Measurements from ENCODE around the gene NELL1. TPM values are rescaled to one million over a fixed set of nuclear protein-coding genes. Genes with fewer than 3 reads are reported as not detected.

Gene NELL1
- total and polyA plus RNA-seq, 2 donors (not counting 3 experiments of a cell fraction or from before 2014, with no cell fraction given) = not detected

GRCh38 chr11:20782775-20783174 is 113.4 kb downstream of the NELL1 start:
- Histone ChIP-seq H3K27me3 (ENCODE audit: control insufficient read depth in 2 of 2, insufficient read depth in 2 of 2, low read length in 2 of 2) (no peaks in the 10 kb centered on the region), H3K4me1 (ENCODE audit: control insufficient read depth, extremely low read depth, insufficient read depth, low read length) (no peaks in the 10 kb centered on the region), H3K36me3 (ENCODE audit: control insufficient read depth in 2 of 2, extremely low read depth in 1 of 2, insufficient read depth in 2 of 2, low read length in 2 of 2) (no peaks in the 10 kb centered on the region), H3K9me3 (replicated peaks; ENCODE audit: control insufficient read depth, insufficient read depth, low read length) (no peaks in the 10 kb centered on the region), H3K4me2 (ENCODE audit: insufficient read depth, low read length) (no peak overlapping the region), H3K27ac (ENCODE audit: insufficient read depth, low read depth, low read length) (no peak overlapping the region), H3K4me3 (replicated peaks in 1 of 3; ENCODE audit: insufficient read depth in 1 of 3, low read depth in 1 of 3, low read length in 3 of 3) (no peak overlapping the region), H2AFZ (ENCODE audit: low read depth, low read length) (no peak overlapping the region), H3K9me1 (replicated peaks; ENCODE audit: control insufficient read depth, extremely low read depth, insufficient read depth, low read length) (no peaks in the 10 kb centered on the region), H3K9ac (replicated peaks; ENCODE audit: extremely low read depth, insufficient read depth, low read length) (no peak overlapping the region), H3K79me2 (ENCODE audit: control insufficient read depth, insufficient read depth, low read length) (no peaks in the 10 kb centered on the region), H4K20me1 (replicated peaks; ENCODE audit: control insufficient read depth, extremely low read depth, insufficient read depth, low read length) (no peaks in the 10 kb centered on the region)
- CTCF ChIA-PET = no interaction called here
- FAIRE-seq = no peak
- dilution Hi-C loops (cut with MboI; ENCODE audit: extremely low pct_ligation_motif_present, low sequenced_read_pairs) (no loop called here), intact Hi-C loops (cut with micrococcal nuclease) (no loop called here)
- no TSS peak for BruUV-seq (replicated peaks)
- POLR2A ChIA-PET = no interaction called here
- no peak for DNase-seq (ENCODE audit: low read depth, low spot score)
- TF ChIP-seq MAX (IDR thresholded peaks at IDR 0.05; ENCODE audit: insufficient read depth, insufficient read length) (no peak), POLR2A (IDR thresholded peaks at IDR 0.05; ENCODE audit: low read depth, low read length) (no peak), GATA2 (IDR thresholded peaks at IDR 0.05; ENCODE audit: insufficient read depth, insufficient read length, low read depth, low read length) (no peak), EZH2 (IDR thresholded peaks at IDR 0.05; ENCODE audit: borderline replicate concordance, low read depth, low read length, severe bottlenecking) (no peak), JUN (IDR thresholded peaks at IDR 0.05; ENCODE audit: borderline replicate concordance, insufficient read depth, insufficient read length, low read depth) (no peak), CTCF (IDR thresholded peaks at IDR 0.05; ENCODE audit: extremely low read depth in 1 of 2, insufficient read depth in 1 of 2, low read depth in 1 of 2, low read length in 2 of 2) (no peak), POLR2AphosphoS5 (IDR thresholded peaks at IDR 0.05; ENCODE audit: insufficient read depth, low read depth, low read length) (no peak), MYC (IDR thresholded peaks at IDR 0.05; ENCODE audit: low read depth, low read length) (no peak), FOS (IDR thresholded peaks at IDR 0.05; ENCODE audit: borderline replicate concordance, insufficient read depth, low read length) (no peak)

All from endothelial cell of umbilical vein (primary cell).